GM10266 (cell line): ENCODE data around the gene CKS1B.
"Not testable (repeated sequence)": the region's sequence is repeated elsewhere in the genome, so short reads cannot be mapped to it uniquely, and the experiment has no call there.

Source experiments
- DNase-seq: peaks from one replicate; pipeline ENCODE4 v3.0.0; 2012; ENCODE audit errors: extremely low spot score
- CTCF ChIP-seq: IDR thresholded peaks from 2 replicates; pipeline ENCODE4 v1.5.1; 2012; ENCODE audit warnings: mild to moderate bottlenecking, low read depth; ENCODE audit not compliant: control insufficient read depth, insufficient read depth; ENCODE audit errors: missing control alignments

The CKS1B gene

GRCh38 chr1:154993572-154994268 lies 19.2 kb downstream of the CKS1B start, which contains the start of gene LENEP:
LENEP (plus strand) TSS chr1:154993586; CDS start chr1:154993608, 22 bp downstream.
- TF ChIP-seq CTCF = no peak
- no peak for DNase-seq

- DNase-seq = no peak
- no peak for TF ChIP-seq CTCF
Measured at GRCh38 chr1:154994269-154994587, 19.7 kb downstream of the CKS1B start.

GRCh38 chr1:154994591-154994990 lies 20.1 kb downstream of the CKS1B start:
- no peak for DNase-seq
- TF ChIP-seq CTCF = no peak

- DNase-seq = not testable (repeated sequence)
Measured at GRCh38 chr1:154995301-154995983, 21.0 kb downstream of the CKS1B start.

- DNase-seq = no peak
- TF ChIP-seq CTCF = no peak
Measured at GRCh38 chr1:154996966-154997701, 22.7 kb downstream of the CKS1B start.

- peak; percentile 26 for TF ChIP-seq CTCF
- no peak for DNase-seq
Measured at GRCh38 chr1:154998201-154998780, 23.8 kb downstream of the CKS1B start.

GRCh38 chr1:154998818-154999570 lies 24.5 kb downstream of the CKS1B start:
- peak; percentile 87 for TF ChIP-seq CTCF
- peak; percentile 77 for DNase-seq
